SK-N-SH (cell line): ENCODE results near the gene TSEN2. TPM values are rescaled to one million over a fixed set of nuclear protein-coding genes. Genes with fewer than 3 reads are reported as not detected.

Experiments
- CTCF ChIA-PET: fragments of 300-600, 350-600 bp; formaldehyde crosslinking; extraction: SDS; loops from one replicate; lab custom pipeline; 2021; lab: Yijun Ruan, JAX
- POLR2A ChIA-PET: fragments of 350-600 bp; sonication (Branson Sonifier 250); formaldehyde crosslinking; extraction: SDS; loops from one replicate; lab custom pipeline; 2020; ENCODE audit warnings: antibody characterized with exemption, inconsistent platforms; lab: Yijun Ruan, JAX
- DNase-seq: peaks from one replicate; pipeline ENCODE4 v3.0.0; 2012
- H2AFZ ChIP-seq: fragments of 200-600 bp; sonication (generic); 2 replicates; pipeline ENCODE4 v1.8.1; 2016; ENCODE audit warnings: antibody characterized with exemption, mild to moderate bottlenecking, low read depth
- H3F3A ChIP-seq: fragments of 200-600 bp; sonication (generic); replicated peaks from 2 replicates; pipeline ENCODE3; 2016; ENCODE audit warnings: antibody characterized with exemption, mild to moderate bottlenecking; ENCODE audit not compliant: insufficient read depth
- H3K27ac ChIP-seq, 2 experiments: fragments of 200-500 bp in 1 of 2; fragments of 200-600 bp in 1 of 2; sonication (Bioruptor generic) in 1 of 2; sonication (generic), shearing (Covaris generic) in 1 of 2; 2 replicates each; pipeline versions ENCODE4 v1.5.1 to v1.6.1; 2014 to 2016; ENCODE audit warnings: low read depth in 2 of 2, inconsistent platforms in 1 of 2, low read length in 1 of 2, mild to moderate bottlenecking in 1 of 2, mixed read lengths in 1 of 2
- H3K27me3 ChIP-seq: fragments of 200-600 bp; sonication (generic), shearing (Covaris generic); 2 replicates; pipeline ENCODE4 v1.6.1; 2016; ENCODE audit warnings: mixed run types; ENCODE audit not compliant: insufficient read depth
- H3K36me3 ChIP-seq, 2 experiments: fragments of 200-500 bp in 1 of 2; fragments of 200-600 bp in 1 of 2; sonication (Bioruptor generic) in 1 of 2; sonication (generic) in 1 of 2; replicated peaks in 1 of 2; 2 replicates each; pipeline versions ENCODE3 to v1.5.1; 2014 to 2016; ENCODE audit warnings: low read length in 1 of 2, mild to moderate bottlenecking in 1 of 2; ENCODE audit not compliant: insufficient read depth in 2 of 2, control insufficient read depth in 1 of 2
- H3K4me1 ChIP-seq, 2 experiments: fragments of 200-500 bp in 1 of 2; fragments of 200-600 bp in 1 of 2; sonication (Bioruptor generic) in 1 of 2; sonication (generic), shearing (Covaris generic) in 1 of 2; 2 replicates each; pipeline versions ENCODE4 v1.5.1 to v1.6.1; 2014 to 2016; ENCODE audit warnings: low read depth in 1 of 2, low read length in 1 of 2, mixed run types in 1 of 2; ENCODE audit not compliant: insufficient read depth in 2 of 2, control insufficient read depth in 1 of 2
- H3K4me2 ChIP-seq: fragments of 200-600 bp; sonication (generic), shearing (Covaris generic); 2 replicates; pipeline ENCODE4 v1.6.1; 2017; ENCODE audit warnings: mixed run types
- H3K4me3 ChIP-seq, 2 experiments: fragments of 200-500 bp in 1 of 2; fragments of 200-600 bp in 1 of 2; sonication (Bioruptor generic) in 1 of 2; sonication (generic), shearing (Covaris generic) in 1 of 2; 2 replicates each; pipeline versions ENCODE4 v1.5.1 to v1.8.1; 2014 to 2016; ENCODE audit warnings: low read depth in 2 of 2, inconsistent platforms in 1 of 2, low read length in 1 of 2, mild to moderate bottlenecking in 1 of 2, mixed read lengths in 1 of 2, moderate library complexity in 1 of 2
- H3K79me2 ChIP-seq: fragments of 200-600 bp; sonication (generic); 2 replicates; pipeline ENCODE4 v1.8.1; 2017; ENCODE audit warnings: mild to moderate bottlenecking; ENCODE audit not compliant: insufficient read depth
- H3K9ac ChIP-seq: fragments of 200-600 bp; sonication (generic); 2 replicates; pipeline ENCODE4 v1.6.1; 2017; ENCODE audit warnings: mixed run types
- H3K9me2 ChIP-seq: fragments of 200-600 bp; sonication (generic); 2 replicates; pipeline ENCODE4 v1.6.1; 2017; ENCODE audit warnings: mixed run types
- H3K9me3 ChIP-seq: fragments of 200-600 bp; sonication (generic); 2 replicates; pipeline ENCODE4 v1.6.1; 2017; ENCODE audit warnings: mixed run types, mild to moderate bottlenecking, moderate library complexity
- H4K20me1 ChIP-seq: fragments of 200-600 bp; sonication (generic); 2 replicates; pipeline ENCODE4 v1.6.1; 2017; ENCODE audit warnings: mild to moderate bottlenecking, mixed run types; ENCODE audit not compliant: insufficient read depth
- FOXM1 ChIP-seq: IDR thresholded peaks from 2 replicates; pipeline ENCODE4 v1.4.0; 2012; ENCODE audit warnings: low read depth, mild to moderate bottlenecking
- IRF3 ChIP-seq: fragments of 150-350 bp; IDR thresholded peaks from 2 replicates; pipeline ENCODE4 v1.6.1; 2016; ENCODE audit warnings: mild to moderate bottlenecking, low read depth, low read length
- JUND ChIP-seq: IDR thresholded peaks from 2 replicates; pipeline ENCODE4 v1.4.0; 2012
- MAX ChIP-seq: IDR thresholded peaks from 2 replicates; pipeline ENCODE4 v1.4.0; 2012; ENCODE audit warnings: low read depth
- MEF2A ChIP-seq: IDR thresholded peaks from 2 replicates; pipeline ENCODE4 v1.4.0; 2012; ENCODE audit warnings: low read depth, borderline replicate concordance
- MXI1 ChIP-seq: IDR thresholded peaks from 2 replicates; pipeline ENCODE4 v1.6.1; 2012; ENCODE audit warnings: mild to moderate bottlenecking, low read depth, low read length, improper control_type of control experiment
- NFIC ChIP-seq: IDR thresholded peaks from 2 replicates; pipeline ENCODE4 v1.4.0; 2012; ENCODE audit warnings: borderline replicate concordance
- NRF1 ChIP-seq: IDR thresholded peaks from 2 replicates; pipeline ENCODE4 v1.6.1; 2012; ENCODE audit warnings: low read depth, mild to moderate bottlenecking, low read length
- PBX3 ChIP-seq: IDR thresholded peaks from 2 replicates; pipeline ENCODE4; 2012
- POLR2AphosphoS5 ChIP-seq: IDR thresholded peaks from 2 replicates; pipeline ENCODE4 v1.6.1; 2012; ENCODE audit warnings: low read depth, low read length
- RFX5 ChIP-seq: IDR thresholded peaks from 2 replicates; pipeline ENCODE4 v1.6.1; 2012; ENCODE audit warnings: mild to moderate bottlenecking, improper control_type of control experiment, low read length
- RXRA ChIP-seq: IDR thresholded peaks from 2 replicates; pipeline ENCODE4 v1.4.0; 2012; ENCODE audit warnings: low read depth, mild to moderate bottlenecking, borderline replicate concordance
- SMC3 ChIP-seq: IDR thresholded peaks from 2 replicates; pipeline ENCODE4 v1.6.1; 2012; ENCODE audit warnings: low read depth, low read length, improper control_type of control experiment
- TAF1 ChIP-seq: IDR thresholded peaks from 2 replicates; pipeline ENCODE4 v1.6.1; 2012; ENCODE audit warnings: low read depth, mild to moderate bottlenecking, low read length, moderate library complexity, borderline replicate concordance
- TCF12 ChIP-seq: IDR thresholded peaks from 2 replicates; pipeline ENCODE4 v1.4.0; 2012
- YY1 ChIP-seq: IDR thresholded peaks from 2 replicates; pipeline ENCODE4 v1.4.0; 2012; ENCODE audit warnings: low read depth, mild to moderate bottlenecking
- ZBTB33 ChIP-seq: IDR thresholded peaks from 2 replicates; pipeline ENCODE4 v1.4.0; 2012; ENCODE audit warnings: low read depth, borderline replicate concordance
- WGBS: methylation state at CpG from one replicate; pipeline ENCODE4 v1.1.6; 2017; ENCODE audit warnings: low lambda C conversion rate; 5-methylcytosine and 5-hydroxymethylcytosine counted together
- polyA plus RNA-seq, 3 experiments: library from polyadenylated mRNA; depleted of rRNA; stranded (reverse); fragments of >200 nt; gene quantifications; 2 replicates each; pipeline ENCODE4 v1.2.3, GENCODE V29; 2012

TSEN2 gene
- polyA plus RNA-seq, 1 of the 3 experiments (the other 2 are of a cell fraction): 13.0 TPM

- H3K4me2 ChIP-seq: no peak overlapping the region
- no peaks in the 10 kb centered on the region for H3K9me2 ChIP-seq
- no peak for DNase-seq
- H4K20me1 ChIP-seq: no peaks in the 10 kb centered on the region
- no peak overlapping the region for H3K9ac ChIP-seq
- H3K9me3 ChIP-seq: no peaks in the 10 kb centered on the region
- peaks cover 5% of the 10 kb centered on the region for H3F3A ChIP-seq
- H3K27ac ChIP-seq: no peak overlapping the region
- no peak overlapping the region for H3K4me3 ChIP-seq
- H2AFZ ChIP-seq: no peak overlapping the region
- H3K4me1 ChIP-seq: peaks cover 2 to 8% of the 10 kb centered on the region in 2 experiments; a peak in 1 of 4 replicates
- H3K27me3 ChIP-seq: no peaks in the 10 kb centered on the region
- no peaks in the 10 kb centered on the region for H3K36me3 ChIP-seq
- ChIA-PET CTCF (interaction anchor here (0.7 to 1.9 kb wide), 6 partner anchors 14 to 324 kb away, joined by 3 to 8 read pairs (median 3); no protein-coding TSS in a partner anchor), POLR2A (no interaction called here)
- no peaks in the 10 kb centered on the region for H3K79me2 ChIP-seq
- TF ChIP-seq RFX5: no peak
- no peak for TF ChIP-seq MEF2A
- no peak for TF ChIP-seq IRF3
- TF ChIP-seq RXRA: no peak
- TF ChIP-seq JUND: no peak
- TF ChIP-seq ZBTB33: no peak
- no peak for TF ChIP-seq YY1
- TF ChIP-seq SMC3: no peak
- no peak for TF ChIP-seq MXI1
- no peak for TF ChIP-seq TAF1
- no peak for TF ChIP-seq NRF1
- no peak for TF ChIP-seq NFIC
- TF ChIP-seq PBX3: no peak
- no peak for TF ChIP-seq FOXM1
- TF ChIP-seq POLR2AphosphoS5: no peak
- TF ChIP-seq TCF12: no peak
- no peak for TF ChIP-seq MAX
- 85% methylated on average over 7 of the region's 8 CpGs for WGBS
Measured at GRCh38 chr3:12458901-12459300, 25.4 kb upstream of the TSEN2 start.
